Erythroblast (primary cell): ENCODE measurements around the gene DISC1.

Experiments used
- GATA1 ChIP-seq: IDR thresholded peaks from 2 replicates; pipeline ENCODE4 v1.6.1; 2011; ENCODE audit warnings: low read depth, mild to moderate bottlenecking, control low read depth, low read length, moderate library complexity
- POLR2A ChIP-seq: IDR thresholded peaks from 2 replicates; pipeline ENCODE4 v1.6.1; 2011; ENCODE audit warnings: mild to moderate bottlenecking, low read length

- no peak for TF ChIP-seq POLR2A
- no peak for TF ChIP-seq GATA1
Observed at GRCh38 chr1:232057896-232058274, 431.3 kb downstream of the DISC1 start.
